HepG2 (cell line): Measurements from ENCODE around the gene FBP2. TPM values are rescaled to one million over a fixed set of nuclear protein-coding genes. Genes with fewer than 3 reads are reported as not detected.

ENCODE experiments used
- AKNA ChIP-seq: sonication (generic); formaldehyde crosslinking; IDR thresholded peaks from 2 replicates; pipeline ENCODE4 v1.4.0; 2020; ENCODE audit warnings: missing genetic modification reagents, borderline replicate concordance
- ARNTL ChIP-seq: sonication (generic); formaldehyde crosslinking; IDR thresholded peaks from 2 replicates; pipeline ENCODE4 v1.4.0; 2020; ENCODE audit warnings: mild to moderate bottlenecking, missing genetic modification reagents
- ATF7 ChIP-seq, 2 experiments: fragments of 450-650 bp in 1 of 2; sonication (generic) in 1 of 2; formaldehyde crosslinking in 1 of 2; IDR thresholded peaks; 2 replicates each; pipeline versions ENCODE4 v1.4.0 to v1.6.1; 2016 to 2020; ENCODE audit warnings: antibody characterized with exemption in 1 of 2, mild to moderate bottlenecking in 1 of 2, missing genetic modification reagents in 1 of 2
- CREBL2 ChIP-seq: sonication (generic); formaldehyde crosslinking; IDR thresholded peaks from 2 replicates; pipeline ENCODE4 v1.8.1; 2023; ENCODE audit warnings: missing genetic modification reagents, mild to moderate bottlenecking, borderline replicate concordance
- LCORL ChIP-seq, 2 experiments: fragments of 450-650 bp in 1 of 2; sonication (generic) in 1 of 2; formaldehyde crosslinking in 1 of 2; IDR thresholded peaks; 2 replicates each; pipeline versions ENCODE4 v1.5.0 to v1.6.1; 2017 to 2020; ENCODE audit warnings: antibody characterized with exemption in 1 of 2, missing genetic modification reagents in 1 of 2
- RBFOX2 ChIP-seq: fragments of 200-400 bp; formaldehyde crosslinking; IDR thresholded peaks from 2 replicates; pipeline ENCODE4 v1.6.1; 2017; ENCODE audit warnings: low read depth, mild to moderate bottlenecking, low read length
- SMARCE1 ChIP-seq: fragments of 450-650 bp; IDR thresholded peaks from 2 replicates; pipeline ENCODE4 v1.6.1; 2017; ENCODE audit warnings: borderline replicate concordance
- SOX6 ChIP-seq, 2 experiments: fragments of 450-650 bp in 1 of 2; sonication (generic) in 1 of 2; formaldehyde crosslinking in 1 of 2; IDR thresholded peaks; 2 replicates each; pipeline versions ENCODE4 v1.4.0 to v1.6.1; 2017 to 2020; ENCODE audit warnings: antibody characterized with exemption in 1 of 2, mild to moderate bottlenecking in 1 of 2, missing genetic modification reagents in 1 of 2
- TFDP1 ChIP-seq: IDR thresholded peaks from 2 replicates; pipeline ENCODE4 v1.6.1; 2016; ENCODE audit warnings: missing compliant biosample characterization, missing genetic modification reagents, borderline replicate concordance
- ZC3H4 ChIP-seq: sonication (generic); formaldehyde crosslinking; IDR thresholded peaks from 2 replicates; pipeline ENCODE4 v1.4.0; 2020; ENCODE audit warnings: missing genetic modification reagents, borderline replicate concordance
- ZHX2 ChIP-seq, 2 experiments: sonication (generic) in 1 of 2; formaldehyde crosslinking in 1 of 2; IDR thresholded peaks; 2 replicates each; pipeline versions ENCODE4 v1.6.1 to v1.9.0; 2014 to 2022; ENCODE audit warnings: antibody characterized with exemption in 1 of 2, borderline replicate concordance in 1 of 2, inconsistent platforms in 1 of 2, low read depth in 1 of 2, missing genetic modification reagents in 1 of 2
- ZSCAN9 ChIP-seq: IDR thresholded peaks from 2 replicates; pipeline ENCODE4 v1.6.1; 2016; ENCODE audit warnings: borderline replicate concordance
- polyA plus RNA-seq, 8 experiments: library from polyadenylated mRNA; depleted of rRNA in 3 of 8; stranded (reverse) in 7 of 8; unstranded in 1 of 8; fragments of >200 nt; fragmentation: Illumina TruSeq in 4 of 8; extraction: Trizol in 4 of 8; gene quantifications; 2 replicates each; pipeline versions ENCODE4 v1.2.1 to v1.2.3, GENCODE V29; 2011 to 2016; ENCODE audit warnings: low read depth in 4 of 8, missing spikeins in 1 of 8, mixed read lengths in 1 of 8; ENCODE audit not compliant: insufficient read depth in 1 of 8
- total RNA-seq, 5 experiments: library from RNA; depleted of rRNA; stranded (reverse); fragments of >200 nt; fragmentation: Illumina TruSeq; extraction: Trizol; gene quantifications; 2 replicates each; pipeline ENCODE4 v1.2.3, GENCODE V29; 2016; ENCODE audit warnings: low read depth in 1 of 5

Gene FBP2
- total and polyA plus RNA-seq, 2 of the 13 experiments (the other 11 are each of a cell fraction or from before 2014, with no cell fraction given) = not detected

- 0 out of 2 replicates have a peak, but pooled peaks have one; percentile 26 for TF ChIP-seq ZHX2 (IDR thresholded peaks at IDR 0.05; ENCODE audit: low read depth)
- TF ChIP-seq ZHX2 (CRISPR knock-in tag; IDR thresholded peaks at IDR 0.05; ENCODE audit: borderline replicate concordance) = no peak
- no peak for TF ChIP-seq SMARCE1
- TF ChIP-seq ATF7 (IDR thresholded peaks at IDR 0.05) = no peak
- 0 out of 2 replicates have a peak, but pooled peaks have one; percentile 48 for TF ChIP-seq ATF7 (CRISPR knock-in tag; IDR thresholded peaks at IDR 0.05)
- peak; percentile 25; the same call in 1 of the 2 replicates for TF ChIP-seq TFDP1 (CRISPR knock-in tag)
- peak; percentile 23; the same call in 1 of the 2 replicates for TF ChIP-seq CREBL2 (CRISPR knock-in tag)
- no peak for TF ChIP-seq AKNA
- peak; percentile 46; the same call in 1 of the 2 replicates for TF ChIP-seq RBFOX2
- TF ChIP-seq SOX6 (IDR thresholded peaks at IDR 0.05) = no peak
- TF ChIP-seq SOX6 (CRISPR knock-in tag; IDR thresholded peaks at IDR 0.05) = peak; percentile 60; the same call in 1 of the 2 replicates
- 0 out of 2 replicates have a peak, but pooled peaks have one; percentile 40 for TF ChIP-seq ZC3H4 (CRISPR knock-in tag)
- no peak for TF ChIP-seq LCORL (IDR thresholded peaks at IDR 0.05)
- TF ChIP-seq LCORL (CRISPR knock-in tag; IDR thresholded peaks at IDR 0.05) = peak; percentile 42; the same call in 1 of the 2 replicates
- TF ChIP-seq ZSCAN9 (CRISPR knock-in tag) = peak; percentile 35; the same call in 1 of the 2 replicates
- TF ChIP-seq ARNTL (CRISPR knock-in tag) = 0 out of 2 replicates have a peak, but pooled peaks have one; percentile 34
Observed at GRCh38 chr9:94554439-94555331, 38.9 kb downstream of the FBP2 start, which contains the start of gene PCAT7 (continued).
